Measurements from ENCODE around the gene SYNPO2.
"Not testable (repeated sequence)": the region's sequence is repeated elsewhere in the genome, so short reads cannot be mapped to it uniquely, and the experiment has no call there.

SYNPO2 gene

DNA sequence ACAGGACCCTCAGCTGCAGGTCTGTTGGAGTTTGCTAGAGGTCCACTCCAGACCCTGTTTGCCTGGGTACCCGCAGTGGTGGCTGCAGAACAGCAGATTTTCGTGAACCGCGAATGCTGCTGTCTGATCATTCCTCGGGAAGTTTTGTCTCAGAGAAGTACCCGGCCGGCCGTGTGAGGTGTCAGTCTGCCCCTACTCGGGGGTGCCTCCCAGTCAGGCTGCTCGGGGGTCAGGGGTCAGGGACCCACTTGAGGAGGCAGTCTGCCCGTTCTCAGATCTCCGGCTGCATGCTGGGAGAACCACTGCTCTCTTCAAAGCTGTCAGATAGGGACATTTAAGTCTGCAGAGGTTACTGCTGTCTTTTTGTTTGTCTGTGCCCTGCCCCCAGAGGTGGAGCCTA, 178.5 kb downstream of the SYNPO2 start:
- DNase-seq (ENCODE audit: low read depth in 3 of 3) = not testable (repeated sequence)

DNA sequence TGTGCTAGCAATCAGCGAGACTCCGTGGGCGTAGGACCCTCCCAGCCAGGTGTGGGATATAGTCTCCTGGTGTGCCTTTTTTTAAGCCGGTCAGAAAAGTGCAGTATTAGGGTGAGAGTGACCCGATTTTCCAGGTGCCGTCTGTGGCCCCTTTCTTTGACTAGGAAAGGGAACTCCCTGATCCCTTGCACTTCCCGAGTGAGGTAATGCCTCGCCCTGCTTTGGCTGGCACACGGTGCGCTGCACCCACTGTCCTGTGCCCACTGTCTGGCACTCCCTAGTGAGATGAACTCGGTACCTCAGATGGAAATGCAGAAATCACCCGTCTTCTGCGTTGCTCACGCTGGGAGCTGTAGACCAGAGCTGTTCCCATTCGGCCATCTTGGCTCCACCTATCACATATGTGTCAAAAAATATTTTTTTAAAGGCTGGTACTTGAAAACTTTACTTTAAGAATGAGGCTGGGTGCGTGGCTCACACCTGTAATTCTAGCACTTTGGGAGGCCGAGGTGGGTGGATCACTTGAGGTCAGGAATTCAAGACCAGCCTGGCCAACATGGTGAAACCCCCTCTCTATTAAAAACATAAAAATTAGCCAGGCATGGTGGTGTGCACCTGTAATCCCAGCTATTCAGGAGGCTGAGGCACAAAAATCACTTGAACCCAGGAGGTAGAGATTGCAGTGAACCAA, 179.2 kb downstream of the SYNPO2 start:
- not testable (repeated sequence) for DNase-seq (ENCODE audit: low read depth in 3 of 3)

DNA sequence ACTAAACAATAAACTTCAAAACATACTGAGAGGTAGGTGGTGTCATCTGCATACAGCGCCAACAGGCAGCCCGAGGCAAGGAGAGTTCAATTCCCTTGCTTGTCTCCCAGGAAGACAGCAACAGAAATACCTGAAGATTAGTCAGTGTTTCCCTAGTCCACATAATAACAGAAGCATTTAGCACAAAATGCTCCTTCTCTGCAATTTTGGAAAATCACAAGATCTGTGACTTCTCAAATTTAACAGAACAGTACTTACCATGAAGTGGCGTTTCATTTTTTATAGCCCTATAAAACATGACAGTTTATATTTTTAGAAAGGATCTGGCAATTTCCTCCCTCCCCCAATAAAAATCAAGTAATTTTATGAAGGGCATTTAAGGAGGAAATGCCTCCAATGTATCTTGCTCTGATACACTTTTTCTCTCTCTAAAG, 179.9 kb downstream of the SYNPO2 start:
- DNase-seq (ENCODE audit: low read depth in 3 of 3) = no peak

DNA sequence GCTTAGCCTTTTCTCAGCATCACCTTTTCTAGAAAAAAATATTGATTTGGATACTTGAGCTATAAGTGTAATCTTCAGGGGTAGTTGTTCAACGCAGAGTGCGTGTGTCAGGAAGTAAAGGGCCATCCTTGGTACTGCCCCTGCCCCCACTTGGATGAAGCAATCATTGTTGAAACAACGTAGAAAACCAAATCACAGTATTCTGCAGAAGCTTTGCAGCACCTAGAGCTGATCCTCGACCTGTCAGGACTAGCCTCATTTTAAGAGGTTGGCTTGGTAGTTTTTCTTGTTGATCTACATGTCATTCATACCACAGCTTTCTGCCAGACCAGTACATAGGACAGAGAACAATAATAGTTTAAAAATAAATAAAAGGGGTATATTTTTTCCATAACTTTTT, 181.6 kb downstream of the SYNPO2 start:
- no peak for DNase-seq (ENCODE audit: low read depth in 3 of 3)

DNA sequence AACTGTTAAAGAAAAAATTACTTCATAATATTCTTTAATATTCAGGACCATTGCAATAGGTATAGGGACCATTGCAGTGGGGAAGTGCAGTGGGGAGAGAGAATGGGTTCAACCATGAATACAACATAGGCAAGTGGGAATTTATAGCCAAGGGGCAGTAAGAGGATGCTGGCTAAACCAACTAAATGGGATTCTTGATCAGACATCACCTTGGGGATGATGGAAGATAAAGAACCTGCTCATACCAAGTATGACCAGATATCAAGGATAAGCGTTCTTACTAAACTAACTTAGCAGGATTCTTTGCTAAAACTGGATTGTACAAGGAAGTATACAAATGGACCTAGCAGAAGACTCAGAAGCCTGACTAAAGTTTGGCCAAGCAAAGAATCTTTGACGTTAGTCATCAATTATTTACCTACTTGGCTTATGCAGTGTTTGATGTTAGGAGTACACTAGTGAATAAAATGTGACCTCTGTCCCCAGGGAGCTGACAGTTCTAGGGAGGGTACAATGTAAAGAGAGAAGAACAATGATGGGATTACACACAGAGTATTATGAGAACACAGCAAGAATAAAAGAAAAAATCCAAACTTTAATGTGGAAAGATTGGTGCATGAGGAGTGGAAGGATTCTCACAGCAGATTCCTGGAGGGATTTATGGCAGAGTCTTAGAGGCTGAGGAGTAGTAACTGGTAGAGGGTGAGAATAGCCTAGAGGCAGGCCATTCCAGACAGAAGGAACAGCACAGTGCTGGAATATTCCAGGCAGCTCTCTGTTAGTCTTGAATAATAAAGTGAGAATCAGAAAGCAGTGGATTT, 192.3 kb downstream of the SYNPO2 start:
- DNase-seq (ENCODE audit: low read depth in 3 of 3) = no peak

DNA sequence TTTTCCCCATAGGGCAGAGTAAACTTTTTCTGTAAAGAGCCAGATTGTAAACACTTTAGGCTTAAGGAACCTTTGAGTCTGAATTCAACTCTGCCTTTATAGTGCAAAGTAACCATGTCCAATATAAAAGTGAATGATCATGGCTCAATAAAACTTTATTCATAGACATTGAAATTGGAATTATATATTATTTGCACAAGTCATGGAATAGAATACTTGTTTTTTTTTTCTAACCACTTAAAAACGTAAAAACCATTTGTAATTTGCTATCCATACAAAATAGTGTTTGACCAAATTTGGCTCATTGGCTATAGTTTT, 192.8 kb downstream of the SYNPO2 start:
- no peak for DNase-seq (ENCODE audit: low read depth in 3 of 3)

DNA sequence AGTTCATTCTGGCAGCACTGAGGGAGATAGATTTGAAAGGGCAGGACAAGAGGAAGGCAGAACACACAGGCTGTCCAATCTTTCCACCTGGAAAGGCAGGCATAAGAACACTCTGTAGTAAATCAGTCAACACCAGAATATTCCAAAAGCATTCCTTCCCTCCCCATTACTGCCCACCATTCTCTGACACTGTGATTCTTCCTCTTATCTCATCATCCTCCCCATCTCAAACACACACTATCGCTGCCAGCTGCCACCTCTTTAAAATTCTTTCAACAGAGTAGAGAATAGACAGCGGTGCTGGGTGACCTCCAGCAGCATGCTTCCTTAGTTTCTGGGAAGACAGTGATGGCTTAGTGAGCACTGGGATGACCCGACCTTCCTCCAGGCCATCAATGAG, 193.3 kb downstream of the SYNPO2 start:
- no peak for DNase-seq (ENCODE audit: low read depth in 3 of 3)

DNA sequence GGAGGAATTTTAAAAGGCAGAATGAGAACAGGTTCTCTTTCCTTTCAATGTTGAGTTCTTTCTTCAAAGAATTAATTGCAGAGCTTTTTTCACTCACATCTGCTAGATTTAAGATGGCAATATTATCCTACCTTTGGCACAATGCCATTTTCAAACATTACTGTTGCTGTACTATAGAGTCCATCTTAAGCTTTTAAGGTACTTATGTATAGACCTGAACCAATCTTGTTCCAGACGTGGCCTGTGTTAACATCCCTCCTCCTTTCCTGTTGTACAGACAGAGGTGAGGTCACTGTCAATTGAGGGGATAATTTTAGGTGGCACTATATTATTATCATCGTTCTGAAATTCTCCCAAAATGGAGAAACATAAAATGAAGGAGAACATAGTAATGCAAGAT, 194.0 kb downstream of the SYNPO2 start:
- DNase-seq (ENCODE audit: low read depth in 3 of 3) = no peak

DNA sequence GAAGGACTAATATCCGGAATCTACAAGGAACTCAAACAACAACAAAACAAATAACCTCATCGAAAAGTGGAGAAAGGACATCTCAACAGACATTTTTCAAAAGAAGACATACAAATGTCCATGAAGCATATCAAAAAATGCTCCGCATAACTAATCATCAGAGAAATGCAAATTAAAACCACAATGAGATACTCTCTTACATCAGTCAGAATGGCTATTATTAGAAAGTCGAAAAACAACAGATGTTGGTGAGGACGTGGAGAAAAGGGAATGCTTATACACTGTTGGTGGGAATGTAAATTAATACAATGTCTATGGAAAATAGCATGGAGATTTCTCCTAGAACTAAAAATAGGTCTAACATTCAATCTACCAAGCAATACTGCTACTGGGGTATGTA, 195.9 kb downstream of the SYNPO2 start:
- no peak for DNase-seq (ENCODE audit: low read depth in 3 of 3)

DNA sequence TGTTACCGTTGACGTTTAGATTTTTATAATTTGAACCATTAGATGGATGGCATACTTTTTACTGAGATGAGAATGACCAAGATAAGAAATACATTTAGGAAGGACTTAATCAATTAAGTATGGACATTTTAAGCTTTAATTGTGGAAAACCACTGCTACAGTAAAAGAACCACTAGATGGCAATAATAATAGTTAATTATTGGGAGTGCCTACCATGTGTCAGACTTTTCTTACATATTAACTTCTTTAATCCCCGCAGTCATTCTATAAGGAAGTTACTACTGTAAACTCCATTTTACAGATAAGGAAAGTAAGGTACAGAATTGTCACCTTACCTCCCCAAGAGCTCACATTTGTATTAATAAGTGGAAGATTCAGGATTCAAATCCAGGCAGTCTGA, 198.5 kb downstream of the SYNPO2 start:
- DNase-seq (ENCODE audit: low read depth in 3 of 3) = no peak

DNA sequence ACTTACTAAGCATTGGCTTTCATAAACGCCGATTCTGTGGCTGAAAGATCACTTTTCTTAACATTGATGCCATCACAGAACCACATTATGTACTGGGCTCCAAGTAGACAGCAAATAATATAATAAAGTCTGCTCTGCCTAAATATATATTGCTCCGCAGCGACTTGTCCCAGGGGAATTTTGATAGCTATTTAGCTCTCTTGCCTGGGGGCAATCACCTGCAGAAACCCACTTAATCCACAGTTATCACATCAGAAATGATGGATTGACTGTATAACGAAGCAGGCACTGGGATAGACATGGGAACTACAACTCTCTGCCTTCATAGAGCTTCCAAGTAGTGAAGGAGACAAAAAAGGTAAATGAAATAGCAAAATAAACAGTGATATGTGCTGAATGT, 199.0 kb downstream of the SYNPO2 start:
- no peak for DNase-seq (ENCODE audit: low read depth in 3 of 3)

DNA sequence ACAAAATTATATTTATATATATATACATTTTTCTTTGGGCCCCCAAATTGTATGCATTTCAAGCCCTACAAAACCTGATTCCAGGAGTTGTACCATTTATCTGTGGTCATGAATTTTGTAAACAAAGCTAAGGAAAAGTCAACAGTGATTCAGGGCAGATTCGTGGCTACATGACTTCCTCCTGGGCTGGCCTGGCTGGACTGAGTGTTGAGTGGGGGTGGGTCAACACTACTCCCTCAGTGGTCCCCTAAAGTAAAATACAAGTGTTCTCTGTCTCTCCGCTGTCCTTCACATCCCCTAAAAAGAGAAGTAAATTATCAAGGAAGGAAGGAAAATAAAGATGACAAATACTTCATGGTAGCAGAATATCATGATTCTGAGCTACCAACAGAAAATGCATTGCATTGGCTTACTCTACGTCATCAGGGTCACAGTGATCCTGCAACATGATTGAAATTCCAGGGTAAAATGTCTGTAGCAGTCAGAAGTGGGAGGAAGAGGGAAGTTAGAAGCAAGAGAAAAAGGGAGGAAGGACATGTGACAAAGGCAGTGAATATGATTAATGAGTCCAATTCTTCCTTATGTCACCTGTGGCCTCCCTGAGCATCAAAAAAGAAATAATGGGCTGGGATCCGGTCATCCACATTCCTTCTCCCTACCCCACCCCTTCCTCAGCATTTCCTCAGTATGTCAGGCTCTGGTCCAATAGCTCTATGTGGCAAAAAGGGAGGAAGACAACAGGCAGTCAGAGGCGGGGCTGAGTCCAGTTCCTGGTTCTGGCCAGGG, 204.6 kb downstream of the SYNPO2 start:
- no peak for DNase-seq (ENCODE audit: low read depth in 3 of 3)

DNA sequence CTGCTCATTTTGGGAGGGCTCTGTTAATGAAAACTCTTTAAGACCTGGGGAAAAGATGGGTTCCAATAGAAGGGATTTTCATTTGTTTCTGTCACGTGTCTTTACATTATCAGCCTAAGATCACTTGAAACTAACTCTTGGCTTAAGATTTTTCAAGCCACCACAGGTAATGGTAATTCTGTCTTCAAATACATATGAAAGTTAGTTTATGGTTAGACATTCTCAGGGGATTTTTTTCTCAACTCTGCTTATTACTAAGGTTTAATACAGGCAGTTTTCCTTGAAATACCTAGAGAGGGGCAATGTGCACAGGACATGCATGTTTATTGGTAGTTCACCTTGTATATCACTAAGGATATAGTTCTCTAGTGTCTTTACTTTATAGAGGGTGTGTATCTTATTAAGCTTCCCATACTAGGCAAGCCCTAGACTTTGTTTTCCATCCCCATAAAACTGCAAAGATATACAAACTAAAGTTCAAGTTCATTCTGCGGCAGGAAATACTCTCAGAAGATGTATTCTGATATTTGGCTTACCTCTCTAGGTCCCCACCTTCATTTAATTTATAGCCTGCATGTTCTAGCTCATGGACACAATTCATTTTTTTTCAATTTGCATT, 208.7 kb downstream of the SYNPO2 start:
- no peak for DNase-seq (ENCODE audit: low read depth in 3 of 3)

DNA sequence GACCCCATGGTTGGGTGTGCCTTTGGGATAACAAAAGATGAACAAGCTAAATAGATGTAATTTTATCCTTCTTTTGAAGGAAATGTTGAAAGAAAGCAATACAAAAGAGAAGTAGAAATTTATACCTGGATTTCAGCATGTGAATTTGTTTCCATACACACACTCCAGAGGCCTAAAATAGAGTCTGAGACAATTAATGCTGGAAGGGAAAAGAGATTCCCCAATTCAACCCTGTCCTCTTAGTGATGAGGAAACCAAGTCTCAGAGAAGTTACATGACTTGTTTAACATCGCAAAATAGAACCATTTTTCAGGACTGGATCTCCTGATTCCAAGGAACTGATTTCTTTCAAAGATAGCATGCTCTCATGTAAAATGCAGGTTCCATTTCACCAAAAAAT, 209.7 kb downstream of the SYNPO2 start:
- no peak for DNase-seq (ENCODE audit: low read depth in 3 of 3)

DNA sequence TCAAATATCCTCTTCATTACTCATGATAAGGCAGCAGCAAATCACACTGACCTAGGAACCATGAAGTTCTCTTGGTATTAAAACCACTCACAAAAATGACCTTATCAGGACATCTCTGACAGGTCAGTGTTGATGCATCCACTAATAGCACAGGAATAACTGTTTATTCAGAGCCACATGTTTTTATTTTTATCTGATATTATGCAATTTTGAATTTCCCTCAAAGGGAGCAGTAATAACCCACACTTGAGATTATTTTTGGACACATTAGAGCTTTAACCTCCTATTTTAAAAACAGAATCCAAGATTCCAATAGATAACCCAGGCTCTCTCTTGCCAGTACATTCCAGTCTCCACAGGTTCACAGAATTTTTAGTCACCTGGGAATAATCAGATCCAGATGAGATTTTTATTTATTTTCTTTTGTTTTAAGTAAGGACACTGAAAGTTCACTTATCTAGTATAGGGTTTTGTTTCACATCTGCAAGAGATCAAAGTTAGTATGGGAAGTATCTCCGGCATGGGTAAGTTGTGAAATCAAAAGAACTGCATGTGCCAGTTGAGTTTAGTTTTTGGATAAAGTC, 210.7 kb downstream of the SYNPO2 start:
- DNase-seq (ENCODE audit: low read depth in 3 of 3) = no peak

DNA sequence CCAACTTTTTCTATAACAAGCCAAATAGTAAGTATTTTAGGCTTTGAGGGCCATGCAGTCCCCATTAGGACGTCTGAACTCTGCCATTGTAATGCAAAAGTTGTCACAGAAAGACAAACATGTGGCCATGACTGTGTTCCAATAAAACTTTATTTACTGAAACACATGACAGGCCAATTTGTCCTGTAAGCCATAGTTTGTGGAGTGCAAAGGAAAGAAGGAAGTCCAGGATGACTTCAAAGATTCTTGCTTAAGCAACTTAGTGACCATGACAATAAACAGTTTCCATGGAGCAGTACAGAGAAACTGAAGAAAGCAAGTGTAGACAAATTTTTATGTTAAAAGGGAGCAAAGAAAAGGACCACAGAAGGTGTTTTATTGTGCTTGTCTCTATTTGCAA, 212.0 kb downstream of the SYNPO2 start:
- DNase-seq (ENCODE audit: low read depth in 3 of 3) = no peak

DNA sequence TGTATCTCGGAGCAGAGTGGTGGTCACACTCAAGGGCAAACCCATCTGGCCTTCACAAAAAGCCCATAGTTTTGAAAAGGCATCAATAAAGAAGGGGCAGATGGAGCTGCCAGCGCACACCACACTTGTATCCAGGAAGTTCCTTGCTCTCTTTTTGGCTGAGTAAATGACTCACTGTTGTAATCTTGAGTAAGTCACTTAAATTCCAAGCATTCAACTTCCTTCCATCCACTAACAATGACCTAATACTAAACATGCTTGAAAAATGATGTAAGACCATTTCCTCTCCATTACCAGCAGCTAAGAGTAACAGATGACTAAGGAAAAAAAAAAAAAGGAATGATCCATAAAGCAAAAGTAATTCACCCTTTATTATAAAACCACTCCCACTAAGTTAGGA, 214.6 kb downstream of the SYNPO2 start:
- no peak for DNase-seq (ENCODE audit: low read depth in 3 of 3)

DNA sequence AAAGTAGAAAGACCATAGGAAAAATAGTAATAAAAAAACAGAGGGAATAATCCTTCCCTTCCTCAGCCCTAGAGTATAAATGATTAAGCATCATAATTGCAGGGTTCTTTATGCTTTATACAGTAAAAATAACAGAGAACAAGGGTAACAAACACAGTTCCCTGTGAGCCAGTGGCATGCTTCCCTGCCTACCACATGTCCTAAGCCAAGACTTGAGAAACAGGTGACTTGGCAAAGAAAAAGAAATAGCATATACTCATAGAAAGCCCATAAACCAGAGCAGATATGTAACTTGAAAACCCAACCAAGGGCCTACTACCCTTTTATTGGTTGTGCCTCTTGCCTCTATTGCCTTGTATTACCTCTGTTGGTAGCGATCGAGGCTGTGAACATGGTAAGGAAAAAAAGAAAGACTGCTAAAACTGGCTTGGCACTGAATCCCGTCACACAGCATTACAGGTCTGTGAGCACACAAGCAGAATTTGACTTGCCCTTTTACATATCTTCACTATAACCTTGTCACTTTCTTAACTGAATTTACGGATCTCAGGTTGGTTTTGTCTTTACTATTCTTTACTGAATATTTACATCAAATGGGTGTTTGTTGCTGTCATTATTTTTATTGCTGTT, 216.1 kb downstream of the SYNPO2 start:
- no peak for DNase-seq (ENCODE audit: low read depth in 3 of 3)

DNA sequence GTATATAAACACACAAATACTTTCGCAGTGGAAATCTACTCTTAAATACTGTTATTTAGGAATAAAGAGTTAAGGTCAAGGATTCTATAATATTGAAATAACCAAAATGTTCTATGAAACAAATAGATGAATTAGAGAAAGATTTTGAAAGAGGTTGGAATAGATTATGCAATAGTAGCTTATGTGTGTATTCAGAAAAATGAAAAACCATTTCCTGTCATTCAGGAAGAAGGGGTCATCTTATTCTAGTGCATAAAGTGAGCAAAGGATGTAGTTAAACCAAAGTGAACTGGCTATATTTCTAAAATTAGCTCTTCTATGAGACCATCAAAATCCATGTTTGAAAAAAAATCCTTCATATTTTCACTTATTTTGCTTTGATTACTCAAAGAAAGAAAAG, 217.0 kb downstream of the SYNPO2 start:
- DNase-seq (ENCODE audit: low read depth in 3 of 3) = no peak

DNA sequence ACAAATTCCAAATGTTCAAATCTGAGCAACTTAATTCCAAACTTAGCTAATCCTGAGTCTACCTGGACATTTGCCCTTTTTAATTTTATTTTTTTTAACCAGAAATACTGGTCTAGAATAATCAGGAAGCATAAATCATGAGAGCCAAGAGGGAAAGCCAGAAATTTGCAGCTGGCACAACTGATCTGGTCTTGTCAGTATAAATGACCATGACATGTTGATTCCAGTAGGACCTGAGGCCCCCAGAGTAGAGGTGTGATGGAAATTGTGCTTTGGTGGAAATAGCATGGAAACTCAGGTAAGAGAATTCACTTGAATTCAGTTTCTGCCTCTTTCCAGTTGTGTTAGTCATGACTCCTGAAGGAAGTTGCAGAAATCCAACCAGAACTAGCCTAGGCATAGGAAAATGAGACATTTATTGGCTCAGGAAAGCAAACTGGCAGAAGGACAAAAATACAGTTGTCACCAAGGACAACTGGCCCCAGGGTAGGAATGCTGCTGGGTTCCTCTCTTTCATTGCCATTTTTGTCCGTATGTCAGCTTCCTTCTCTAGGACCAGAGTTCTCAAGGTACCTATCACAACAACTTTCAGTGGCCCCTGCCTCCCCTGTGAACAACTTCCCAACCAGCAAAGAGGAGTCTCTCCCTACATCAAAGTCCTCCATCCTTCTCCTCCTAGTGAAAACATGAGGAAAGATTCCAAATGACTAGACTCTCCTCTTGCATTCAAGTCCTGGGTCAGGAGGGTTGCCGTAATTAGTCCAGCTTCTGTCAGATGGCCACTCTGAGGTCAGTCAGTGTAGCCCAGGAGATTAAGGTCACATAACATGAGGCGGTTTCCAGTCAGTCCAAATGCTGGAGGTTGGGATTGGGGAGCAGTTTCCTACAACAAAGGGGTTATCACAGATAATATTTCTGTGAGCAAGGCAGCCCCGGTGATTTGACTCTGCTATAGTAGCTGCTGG, 217.7 kb downstream of the SYNPO2 start:
- DNase-seq (ENCODE audit: low read depth in 3 of 3) = no peak
